Right cardiac atrium (tissue), 5 donors: ENCODE results near the gene TTC28. TPM values are rescaled to one million over a fixed set of nuclear protein-coding genes. Genes with fewer than 3 reads are reported as not detected.

Experiments
- ATAC-seq, 2 donors: fragments of 200-7000 bp; cut with Tn5 transposase; one replicate each; pipeline versions ENCODE4 v1.8.0 to v1.9.1; 2020; ENCODE audit warnings: moderate library complexity in 2 of 2, mild to moderate bottlenecking in 1 of 2
- DNase-seq, 3 donors: peaks; one replicate each; pipeline ENCODE4 v3.0.0-alpha.2; 2020
- H3K27ac ChIP-seq: one replicate; pipeline ENCODE4 v1.5.1; 2013; ENCODE audit warnings: mild to moderate bottlenecking, low read length, control low read depth, moderate library complexity
- H3K27me3 ChIP-seq: one replicate; pipeline ENCODE4 v1.6.1; 2013; ENCODE audit not compliant: control insufficient read depth, insufficient read depth
- H3K4me1 ChIP-seq: one replicate; pipeline ENCODE4 v1.6.1; 2013; ENCODE audit warnings: low read length; ENCODE audit not compliant: control insufficient read depth, insufficient read depth
- H3K4me3 ChIP-seq: one replicate; pipeline ENCODE4 v1.5.1; 2013; ENCODE audit warnings: low read length, control low read depth
- H3K9me3 ChIP-seq: one replicate; pipeline ENCODE4 v1.6.1; 2013; ENCODE audit warnings: low read length; ENCODE audit not compliant: control insufficient read depth
- WGBS: extraction: QIAGEN DNeasy Blood & Tissue Kit; methylation state at CpG from one replicate; pipeline ENCODE4 v1.1.7; 2013; 5-methylcytosine and 5-hydroxymethylcytosine counted together
- intact Hi-C, 4 donors: fragments of 100-400 bp; cut with DNase I; formaldehyde crosslinking; loops; one replicate each; pipeline versions ENCODE4 v1.11.0 to v1.14.0; 2022 to 2023
- microRNA-seq, 2 donors: library from miRNA; unstranded; fragments of <30 nt; microRNA quantifications; one replicate each; pipeline ENCODE4 v1.2.0, GENCODE V29; 2020 to 2021
- polyA plus RNA-seq: library from polyadenylated mRNA; stranded (reverse); fragments of 200-250 nt; gene quantifications from one replicate; pipeline ENCODE4 v1.2.3, GENCODE V29; 2013
- total RNA-seq, 4 donors: library from RNA; stranded (reverse); fragmentation: NEBNext Ultra II Directional; extraction: Animal tissue kit (Norgen Biotek cat#: 25700); gene quantifications; one replicate each; pipeline ENCODE4 v1.2.1, GENCODE V29; 2021
- donor health status: healthy with polysubstance abuse.
- donor health status: DM: no; HTN: yes; CAD: no.
- donor health status: DM: no; HTN: no; CAD: no.
- donor health status: DM: no; HTN: yes; CAD: no; lungs with severe emphysema.
- donor health status: DM: yes; HTN: yes; CAD: no.

TTC28 gene
- total and polyA plus RNA-seq, 5 donors, result 5.7 to 21.1 (median 18.9) TPM

- ATAC-seq (no peak), DNase-seq (no peak)
- Histone ChIP-seq H3K27ac (no peak overlapping the region), H3K4me1 (no peaks in the 10 kb centered on the region), H3K4me3 (no peak overlapping the region), H3K27me3 (no peaks in the 10 kb centered on the region), H3K9me3 (no peaks in the 10 kb centered on the region)
- 70% methylated on average over 1 of the region's 1 CpG for WGBS
- intact Hi-C loops, result no loop called here
These were observed 743.7 kb downstream of the TTC28 start for GRCh38 chr22:27935897-27936296.

GRCh38 chr22:27934069-27934468 is 745.6 kb downstream of the TTC28 start:
- Histone ChIP-seq H3K27ac (no peak overlapping the region), H3K4me1 (no peaks in the 10 kb centered on the region), H3K27me3 (no peaks in the 10 kb centered on the region), H3K4me3 (no peak overlapping the region), H3K9me3 (no peaks in the 10 kb centered on the region)
- intact Hi-C loops, result no loop called here
- ATAC-seq (no peak), DNase-seq (no peak)
- WGBS, result 81% methylated on average over 5 of the region's 5 CpGs

GRCh38 chr22:27933186-27933983 is 746.3 kb downstream of the TTC28 start:
- Histone ChIP-seq H3K4me3 (no peak overlapping the region), H3K4me1 (no peaks in the 10 kb centered on the region), H3K9me3 (no peaks in the 10 kb centered on the region), H3K27ac (no peak overlapping the region), H3K27me3 (no peaks in the 10 kb centered on the region)
- WGBS, result 89% methylated on average over 9 of the region's 9 CpGs
- ATAC-seq (peak in 1 of 2 donors; percentile 86), DNase-seq (no peak)
- intact Hi-C loops, result no loop called here

GRCh38 chr22:27930331-27931060 is 749.1 kb downstream of the TTC28 start:
- WGBS, result 83% methylated on average over 3 of the region's 3 CpGs
- H3K4me3 ChIP-seq, result no peak overlapping the region
- no peak for ATAC-seq
- no peaks in the 10 kb centered on the region for H3K27me3 ChIP-seq
- H3K4me1 ChIP-seq, result no peaks in the 10 kb centered on the region
- no peaks in the 10 kb centered on the region for H3K9me3 ChIP-seq
- intact Hi-C loops, result no loop called here
- no peak for DNase-seq
- H3K27ac ChIP-seq, result no peak overlapping the region

Small RNAs within 50 kb of the gene (microRNA-seq; reads per million reads assigned to microRNA genes)
- 0 reads per million in 2 donors for gene MIR5739

Other genes with a start within 250 kb of the TTC28 start
- gene CHEK2, start 62.0 kb upstream of the TTC28 start, total RNA-seq, result 10 to 100 TPM in 1 of 4 donors, 1 to 10 TPM in 3; 2.3 to 12.6 (median 4.5) TPM
- 4.1 TPM for gene CHEK2, start 62.0 kb upstream of the TTC28 start, polyA plus RNA-seq
- 10 to 100 TPM in 1 of 4 donors, 1 to 10 TPM in 3; 7.5 to 11.0 (median 9.0) TPM for gene HSCB, start 62.2 kb upstream of the TTC28 start, total RNA-seq
- gene HSCB, start 62.2 kb upstream of the TTC28 start, polyA plus RNA-seq, result 16.3 TPM
- 10 to 100 TPM; 13.1 to 14.0 (median 13.4) TPM for gene CCDC117, start 92.9 kb upstream of the TTC28 start, total RNA-seq
- 6.6 TPM for gene CCDC117, start 92.9 kb upstream of the TTC28 start, polyA plus RNA-seq
- gene XBP1, start 120.7 kb upstream of the TTC28 start, total RNA-seq, result 100 to 1,000 TPM in 1 of 4 donors, 10 to 100 TPM in 3; 53.0 to 140 (median 84.0) TPM
- 53.1 TPM for gene XBP1, start 120.7 kb upstream of the TTC28 start, polyA plus RNA-seq
- 1 to 10 TPM; 8.4 to 9.4 (median 8.8) TPM for gene ZNRF3, start 203.7 kb upstream of the TTC28 start, total RNA-seq
- 4.0 TPM for gene ZNRF3, start 203.7 kb upstream of the TTC28 start, polyA plus RNA-seq